Measurements from ENCODE around the gene ELF1.
A peak's percentile ranks its signal among the peaks of the same experiment; 100 is the strongest.

- TF ChIP-seq, protein P1, sequence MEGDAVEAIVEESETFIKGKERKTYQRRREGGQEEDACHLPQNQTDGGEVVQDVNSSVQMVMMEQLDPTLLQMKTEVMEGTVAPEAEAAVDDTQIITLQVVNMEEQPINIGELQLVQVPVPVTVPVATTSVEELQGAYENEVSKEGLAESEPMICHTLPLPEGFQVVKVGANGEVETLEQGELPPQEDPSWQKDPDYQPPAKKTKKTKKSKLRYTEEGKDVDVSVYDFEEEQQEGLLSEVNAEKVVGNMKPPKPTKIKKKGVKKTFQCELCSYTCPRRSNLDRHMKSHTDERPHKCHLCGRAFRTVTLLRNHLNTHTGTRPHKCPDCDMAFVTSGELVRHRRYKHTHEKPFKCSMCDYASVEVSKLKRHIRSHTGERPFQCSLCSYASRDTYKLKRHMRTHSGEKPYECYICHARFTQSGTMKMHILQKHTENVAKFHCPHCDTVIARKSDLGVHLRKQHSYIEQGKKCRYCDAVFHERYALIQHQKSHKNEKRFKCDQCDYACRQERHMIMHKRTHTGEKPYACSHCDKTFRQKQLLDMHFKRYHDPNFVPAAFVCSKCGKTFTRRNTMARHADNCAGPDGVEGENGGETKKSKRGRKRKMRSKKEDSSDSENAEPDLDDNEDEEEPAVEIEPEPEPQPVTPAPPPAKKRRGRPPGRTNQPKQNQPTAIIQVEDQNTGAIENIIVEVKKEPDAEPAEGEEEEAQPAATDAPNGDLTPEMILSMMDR (conservative IDR thresholded peaks at IDR 0.05 in 1 of 2, IDR thresholded peaks at IDR 0.05 in 1 of 2; ENCODE audit: extremely low read depth in 1 of 2, insufficient read depth in 1 of 2, low read depth in 1 of 2, low read length in 2 of 2) = peak in 1 of 2 donors; percentile 16
- no peak for TF ChIP-seq EZH2 (IDR thresholded peaks at IDR 0.05; ENCODE audit: borderline replicate concordance, low read length)
These were observed 26.2 kb downstream of the ELF1 start for GRCh38 chr13:40992678-40993518.
